ENCODE data around the gene FAM185A.
"Not testable (repeated sequence)": the region's sequence is repeated elsewhere in the genome, so short reads cannot be mapped to it uniquely, and the experiment has no call there.

DNA sequence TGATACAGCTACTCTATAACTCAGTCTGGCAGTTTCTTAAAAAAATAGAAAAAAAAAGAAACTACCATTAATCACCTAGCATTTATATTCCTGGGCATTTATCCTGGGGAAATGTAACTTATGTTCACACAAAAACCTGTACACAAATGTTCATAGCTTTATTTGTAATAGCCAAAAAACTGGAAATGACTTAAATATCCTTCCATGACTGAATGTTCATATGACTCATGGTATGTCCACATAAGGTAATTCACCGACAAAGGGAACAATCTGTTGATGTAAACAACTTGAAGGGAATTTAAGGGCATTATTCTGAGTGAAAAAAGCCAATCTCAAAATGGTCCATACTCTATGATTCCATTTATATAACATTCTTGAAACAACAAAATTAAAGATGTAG lies 45.8 kb downstream of the FAM185A start:
- not testable (repeated sequence) for TF ChIP-seq CTCF (IDR thresholded peaks at IDR 0.05 in 2 of 3, conservative IDR thresholded peaks at IDR 0.05 in 1 of 3; ENCODE audit: insufficient read depth in 2 of 3, low read depth in 1 of 3, low read length in 3 of 3); KAT7 (CRISPR knock-in tag; IDR thresholded peaks at IDR 0.05; ENCODE audit: borderline replicate concordance); POLR2A (conservative IDR thresholded peaks at IDR 0.05); TAF15 (IDR thresholded peaks at IDR 0.05; ENCODE audit: low read depth, low read length); EP300 (IDR thresholded peaks at IDR 0.05; ENCODE audit: low read length); ATF7 (IDR thresholded peaks at IDR 0.05); ARID4B (CRISPR knock-in tag; IDR thresholded peaks at IDR 0.05); TAF1 (IDR thresholded peaks at IDR 0.05; ENCODE audit: control insufficient read depth, extremely low read depth, insufficient read depth, low read length, severe bottlenecking); BACH1 (tag; IDR thresholded peaks at IDR 0.05); E2F8 (IDR thresholded peaks at IDR 0.05; ENCODE audit: low read depth, partially characterized antibody); ZBTB49 (CRISPR knock-in tag; IDR thresholded peaks at IDR 0.05; ENCODE audit: borderline replicate concordance); JUN (IDR thresholded peaks at IDR 0.05; ENCODE audit: borderline replicate concordance, low read depth, low read length); JUN (CRISPR knock-in tag; IDR thresholded peaks at IDR 0.05; ENCODE audit: borderline replicate concordance); USF2 (CRISPR knock-in tag; IDR thresholded peaks at IDR 0.05)
- TF ChIP-seq, protein P1, sequence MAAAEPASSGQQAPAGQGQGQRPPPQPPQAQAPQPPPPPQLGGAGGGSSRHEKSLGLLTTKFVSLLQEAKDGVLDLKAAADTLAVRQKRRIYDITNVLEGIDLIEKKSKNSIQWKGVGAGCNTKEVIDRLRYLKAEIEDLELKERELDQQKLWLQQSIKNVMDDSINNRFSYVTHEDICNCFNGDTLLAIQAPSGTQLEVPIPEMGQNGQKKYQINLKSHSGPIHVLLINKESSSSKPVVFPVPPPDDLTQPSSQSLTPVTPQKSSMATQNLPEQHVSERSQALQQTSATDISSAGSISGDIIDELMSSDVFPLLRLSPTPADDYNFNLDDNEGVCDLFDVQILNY (CRISPR knock-in tag; IDR thresholded peaks at IDR 0.05): not testable (repeated sequence)

Measured in K562 (cell line).